Measurements from ENCODE around the gene TMEM270.
"Not testable (repeated sequence)": the region's sequence is repeated elsewhere in the genome, so short reads cannot be mapped to it uniquely, and the experiment has no call there.

The TMEM270 gene

DNA sequence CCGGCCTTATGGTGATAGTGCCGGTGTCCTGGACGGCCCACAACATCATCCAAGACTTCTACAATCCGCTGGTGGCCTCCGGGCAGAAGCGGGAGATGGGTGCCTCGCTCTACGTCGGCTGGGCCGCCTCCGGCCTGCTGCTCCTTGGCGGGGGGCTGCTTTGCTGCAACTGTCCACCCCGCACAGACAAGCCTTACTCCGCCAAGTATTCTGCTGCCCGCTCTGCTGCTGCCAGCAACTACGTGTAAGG, 29.4 kb upstream of the TMEM270 start:
- no peak for DNase-seq

DNA sequence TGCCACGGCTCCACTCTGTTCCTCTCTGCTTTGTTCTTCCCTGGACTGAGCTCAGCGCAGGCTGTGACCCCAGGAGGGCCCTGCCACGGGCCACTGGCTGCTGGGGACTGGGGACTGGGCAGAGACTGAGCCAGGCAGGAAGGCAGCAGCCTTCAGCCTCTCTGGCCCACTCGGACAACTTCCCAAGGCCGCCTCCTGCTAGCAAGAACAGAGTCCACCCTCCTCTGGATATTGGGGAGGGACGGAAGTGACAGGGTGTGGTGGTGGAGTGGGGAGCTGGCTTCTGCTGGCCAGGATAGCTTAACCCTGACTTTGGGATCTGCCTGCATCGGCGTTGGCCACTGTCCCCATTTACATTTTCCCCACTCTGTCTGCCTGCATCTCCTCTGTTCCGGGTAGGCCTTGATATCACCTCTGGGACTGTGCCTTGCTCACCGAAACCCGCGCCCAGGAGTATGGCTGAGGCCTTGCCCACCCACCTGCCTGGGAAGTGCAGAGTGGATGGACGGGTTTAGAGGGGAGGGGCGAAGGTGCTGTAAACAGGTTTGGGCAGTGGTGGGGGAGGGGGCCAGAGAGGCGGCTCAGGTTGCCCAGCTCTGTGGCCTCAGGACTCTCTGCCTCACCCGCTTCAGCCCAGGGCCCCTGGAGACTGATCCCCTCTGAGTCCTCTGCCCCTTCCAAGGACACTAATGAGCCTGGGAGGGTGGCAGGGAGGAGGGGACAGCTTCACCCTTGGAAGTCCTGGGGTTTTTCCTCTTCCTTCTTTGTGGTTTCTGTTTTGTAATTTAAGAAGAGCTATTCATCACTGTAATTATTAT, 28.9 kb upstream of the TMEM270 start:
- DNase-seq, result no peak

More for the DNA sequence above, 29.4 kb upstream of the TMEM270 start:
- in situ Hi-C loops (cut with MboI; ENCODE audit: low pct_unique_long_range_greater_than_20kb, low sequenced_read_pairs), result no loop called here

DNA sequence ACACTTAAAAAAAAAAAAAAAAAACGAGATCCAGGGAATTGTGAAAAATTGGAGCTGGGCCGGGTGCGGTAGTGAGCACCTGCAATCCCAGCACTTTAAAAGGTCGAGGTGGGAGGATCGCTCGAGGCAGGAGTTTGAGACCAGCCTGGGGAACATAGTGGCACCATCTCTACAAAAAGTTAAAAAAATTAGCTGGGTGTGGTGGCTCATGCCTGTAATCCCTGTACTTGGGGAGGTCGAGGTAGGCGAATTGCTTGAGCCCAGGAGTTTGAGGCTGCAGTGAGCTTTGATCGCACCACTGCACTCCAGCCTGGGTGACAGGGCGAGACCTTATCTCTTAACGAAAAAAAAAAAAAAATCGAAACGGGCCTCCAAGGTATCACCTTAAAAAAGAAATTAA, 28.2 kb upstream of the TMEM270 start:
- in situ Hi-C loops (cut with MboI; ENCODE audit: low pct_unique_long_range_greater_than_20kb, low sequenced_read_pairs), result no loop called here
- DNase-seq, result no peak

More for the DNA sequence above, 28.9 kb upstream of the TMEM270 start:
- in situ Hi-C loops (cut with MboI; ENCODE audit: low pct_unique_long_range_greater_than_20kb, low sequenced_read_pairs), result no loop called here

DNA sequence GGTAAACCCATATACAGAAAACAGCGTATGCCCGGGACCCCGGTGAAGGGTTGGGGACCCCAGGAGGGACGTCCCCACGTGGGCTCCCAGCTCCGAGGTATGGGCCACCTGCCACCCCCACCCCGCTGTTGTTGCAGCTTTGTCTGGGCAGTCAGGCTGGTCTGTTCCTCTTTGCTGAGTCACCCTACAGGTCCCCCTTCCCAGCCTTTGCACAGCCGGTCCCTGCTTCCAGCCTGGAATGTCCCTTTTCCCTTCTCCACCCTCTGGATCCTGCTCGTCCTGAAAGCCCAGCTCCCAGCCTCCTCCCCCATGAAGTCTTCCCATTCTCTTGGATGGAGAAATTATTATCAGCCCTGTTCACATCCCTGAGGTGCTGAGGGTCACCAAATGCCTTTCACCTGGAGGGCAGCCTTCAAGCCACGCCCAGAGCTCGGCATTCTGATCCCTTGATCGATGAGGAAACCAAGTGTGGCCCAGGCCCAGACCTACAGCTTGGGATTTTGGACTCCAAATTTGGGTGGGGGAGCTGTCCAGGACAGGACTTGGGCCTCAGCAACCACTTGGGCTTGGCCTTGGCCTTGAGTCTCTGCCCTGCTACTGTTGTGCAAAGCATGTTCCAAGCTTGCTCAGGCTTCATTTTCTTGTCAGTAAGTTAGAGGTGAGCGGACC, 27.6 kb upstream of the TMEM270 start:
- in situ Hi-C loops (cut with MboI; ENCODE audit: low pct_unique_long_range_greater_than_20kb, low sequenced_read_pairs), result no loop called here
- no peak for DNase-seq

DNA sequence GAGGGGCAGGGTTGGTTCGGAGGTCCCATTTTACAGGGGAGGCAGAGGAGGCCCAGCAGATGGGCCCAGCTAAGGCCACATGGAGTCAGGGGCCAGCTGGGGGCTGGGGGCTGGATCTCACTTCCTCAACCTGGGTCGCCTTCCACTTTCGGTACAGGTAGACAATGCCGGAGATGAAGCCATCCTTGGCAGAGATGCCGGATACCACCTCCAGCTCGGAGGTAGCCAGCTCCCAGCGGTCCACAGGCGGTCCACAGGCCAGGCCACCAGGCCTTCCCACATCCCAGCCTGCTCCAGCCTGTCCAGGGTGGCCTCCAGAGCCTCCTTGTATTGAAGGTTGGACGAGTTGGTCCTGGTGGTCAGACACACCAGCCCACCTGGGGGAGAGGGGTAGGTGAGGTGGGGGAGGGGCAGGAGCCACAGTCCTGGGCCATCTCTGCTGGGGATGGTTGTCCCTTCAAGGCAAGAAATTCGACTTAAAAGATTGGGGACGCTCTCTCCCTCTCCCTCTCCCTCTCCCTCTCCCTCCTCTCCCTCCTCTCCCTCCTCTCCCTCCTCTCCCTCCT, 26.2 kb upstream of the TMEM270 start:
- in situ Hi-C loops (cut with MboI; ENCODE audit: low pct_unique_long_range_greater_than_20kb, low sequenced_read_pairs), result no loop called here

DNA sequence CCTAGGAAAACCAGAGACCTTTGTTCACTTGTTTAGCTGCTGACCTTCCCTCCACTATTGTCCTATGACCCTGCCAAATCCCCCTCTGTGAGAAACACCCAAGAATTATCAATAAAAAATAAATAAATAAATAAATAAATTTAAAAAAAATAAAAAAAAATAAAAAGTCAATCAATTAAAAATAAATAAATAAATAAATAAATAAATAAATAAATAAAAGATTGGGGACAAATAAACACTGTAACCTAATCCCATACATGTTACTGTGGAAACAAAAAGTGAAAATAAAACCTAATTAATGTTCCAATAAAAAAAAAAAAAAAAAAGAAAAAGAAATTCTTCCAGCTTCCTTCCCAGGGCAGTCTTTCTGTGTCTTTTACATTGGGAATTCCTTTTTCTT, 23.8 kb upstream of the TMEM270 start:
- DNase-seq; in situ Hi-C loops (cut with MboI; ENCODE audit: low pct_unique_long_range_greater_than_20kb, low sequenced_read_pairs): not testable (repeated sequence)

More for the DNA sequence above, 26.2 kb upstream of the TMEM270 start:
- DNase-seq, result no peak

DNA sequence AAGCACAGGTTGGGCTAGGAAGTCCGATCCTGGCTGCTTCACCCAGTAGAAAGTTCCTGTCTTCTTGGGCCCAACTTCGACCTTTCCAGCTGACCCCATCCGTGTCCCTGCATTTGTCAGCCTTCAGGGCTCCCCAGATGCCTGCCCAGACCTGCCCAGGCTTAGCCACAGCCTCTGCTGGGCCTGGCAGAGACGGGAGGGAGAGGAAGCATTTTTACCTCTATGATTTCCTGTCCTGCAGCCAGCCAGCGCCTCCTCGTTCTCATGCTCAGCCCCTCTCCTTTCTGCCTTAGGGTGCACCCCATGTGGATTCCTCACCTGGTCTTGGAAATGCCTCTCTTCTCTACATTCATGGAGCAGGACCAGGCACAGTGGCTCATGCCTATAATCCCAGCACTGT, 22.3 kb upstream of the TMEM270 start:
- DNase-seq, result no peak
- in situ Hi-C loops (cut with MboI; ENCODE audit: low pct_unique_long_range_greater_than_20kb, low sequenced_read_pairs), result no loop called here

DNA sequence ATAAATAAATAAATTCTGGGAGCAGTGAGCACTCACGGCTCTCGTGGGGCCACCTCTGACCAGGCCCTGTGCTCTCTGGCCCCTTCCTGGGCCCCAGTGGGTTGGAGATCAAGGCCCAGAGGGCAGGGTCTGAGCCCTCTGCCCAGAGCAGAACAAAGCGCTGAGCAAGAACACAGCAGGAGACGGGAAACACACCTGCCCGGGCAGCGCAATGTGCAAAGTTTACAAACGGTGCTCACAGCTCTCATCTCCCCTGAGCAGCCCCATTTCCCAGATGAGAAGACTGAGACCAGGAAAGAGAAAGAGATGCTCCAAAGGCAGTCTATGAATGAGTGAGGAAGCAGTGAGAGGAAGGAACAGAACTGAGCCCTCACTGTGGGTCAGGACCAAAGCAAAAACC, 21.7 kb upstream of the TMEM270 start:
- no peak for DNase-seq
- in situ Hi-C loops (cut with MboI; ENCODE audit: low pct_unique_long_range_greater_than_20kb, low sequenced_read_pairs), result no loop called here

DNA sequence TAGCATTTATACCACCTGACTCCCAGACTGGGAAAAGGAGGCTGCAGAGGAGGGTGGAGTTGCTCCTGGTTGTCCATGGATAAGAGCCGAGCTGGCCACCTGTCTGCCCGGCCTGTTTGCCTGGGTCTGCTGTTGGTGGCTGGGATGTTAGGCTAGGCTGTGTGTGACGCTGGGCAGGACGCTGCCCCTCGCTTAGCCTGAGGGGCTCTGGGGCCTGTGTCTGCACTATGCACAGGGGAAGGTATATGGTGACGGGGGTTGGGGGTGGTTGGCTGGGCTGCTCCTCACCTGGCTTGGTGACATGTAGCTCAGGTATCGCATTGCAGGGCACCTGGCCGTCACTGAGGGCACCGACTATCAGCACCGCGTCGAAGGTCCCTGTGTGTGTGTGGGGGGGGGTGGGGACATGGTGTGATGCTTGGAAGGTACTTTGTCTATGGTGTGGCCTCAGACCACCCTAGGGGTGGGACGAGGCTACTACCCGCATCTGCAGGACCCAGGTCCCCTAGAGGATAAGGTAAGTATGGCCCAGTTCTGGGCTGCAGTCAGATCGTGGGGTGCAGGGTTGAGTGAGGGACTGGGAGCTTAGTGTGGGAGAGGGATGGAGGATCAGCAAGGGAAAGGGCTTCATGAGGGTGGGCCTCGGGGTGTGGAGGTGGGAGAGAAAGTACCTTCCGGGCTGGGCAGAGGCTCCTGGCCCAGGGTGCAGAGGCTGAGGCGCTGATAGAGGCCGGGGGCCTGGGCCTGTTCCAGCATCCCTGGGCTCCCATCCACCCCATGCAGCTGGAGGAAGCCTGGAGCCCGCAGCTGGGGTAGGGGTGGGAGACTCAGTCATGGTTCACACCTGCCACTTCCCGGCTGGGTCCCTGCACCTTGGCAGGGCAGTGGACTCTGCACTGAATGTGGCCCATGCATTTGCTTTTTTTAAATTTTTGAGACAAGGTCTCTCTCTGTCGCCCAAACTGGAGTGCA, 20.9 kb upstream of the TMEM270 start:
- no peak for DNase-seq
- in situ Hi-C loops (cut with MboI; ENCODE audit: low pct_unique_long_range_greater_than_20kb, low sequenced_read_pairs), result no loop called here

DNA sequence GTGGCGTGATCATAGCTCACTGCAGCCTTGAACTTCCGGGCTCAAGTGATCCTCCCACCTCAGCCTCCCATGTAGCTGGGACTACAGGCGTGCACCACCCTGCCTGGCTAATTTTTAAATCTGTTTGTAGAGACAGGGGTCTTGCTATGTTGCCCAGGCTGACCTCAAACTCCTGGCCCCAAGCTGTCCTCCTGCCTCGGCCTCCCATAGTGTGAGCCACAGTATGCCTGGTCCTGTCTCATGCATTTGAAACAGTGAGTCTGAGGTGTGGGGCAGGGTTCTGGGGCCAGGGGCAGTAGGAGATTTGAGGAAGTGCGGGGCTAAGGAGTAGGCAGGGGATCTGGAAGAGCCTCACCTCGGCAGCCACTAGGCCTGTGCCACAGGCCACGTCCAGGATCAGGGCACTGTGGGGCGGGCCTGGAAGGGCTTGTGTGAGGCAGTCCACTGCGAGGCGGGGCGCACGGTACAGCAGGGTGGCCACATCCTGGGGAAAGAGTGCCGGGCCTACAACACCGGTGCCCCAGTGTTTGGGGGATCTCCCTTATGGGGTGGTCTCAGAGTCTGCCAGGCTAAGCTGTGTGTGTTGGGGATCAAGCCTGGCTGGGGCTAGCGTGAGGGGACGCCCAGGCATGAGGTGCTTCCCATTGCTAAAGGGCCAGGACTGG, 20.1 kb upstream of the TMEM270 start:
- no peak for DNase-seq
- in situ Hi-C loops (cut with MboI; ENCODE audit: low pct_unique_long_range_greater_than_20kb, low sequenced_read_pairs), result no loop called here

DNA sequence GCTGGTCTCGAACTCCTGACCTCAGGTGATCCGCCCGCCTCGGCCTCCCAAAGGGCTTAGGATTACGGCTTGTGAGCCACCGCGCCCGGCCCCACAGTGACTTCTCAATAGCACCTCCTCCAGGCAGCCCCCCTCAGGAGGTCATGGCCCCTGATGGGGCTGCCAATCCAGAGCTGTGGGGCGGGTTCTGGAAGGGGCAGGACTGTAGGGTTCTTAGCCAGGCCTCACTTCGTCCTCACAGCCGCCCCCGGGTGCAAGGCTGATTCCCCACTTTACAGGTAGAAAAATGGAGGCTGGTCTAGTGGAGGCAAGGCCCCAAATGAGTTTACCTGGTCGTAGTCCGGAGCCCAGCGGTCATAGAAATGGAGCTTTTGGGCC, 19.3 kb upstream of the TMEM270 start:
- no peak for DNase-seq
- in situ Hi-C loops (cut with MboI; ENCODE audit: low pct_unique_long_range_greater_than_20kb, low sequenced_read_pairs), result no loop called here

DNA sequence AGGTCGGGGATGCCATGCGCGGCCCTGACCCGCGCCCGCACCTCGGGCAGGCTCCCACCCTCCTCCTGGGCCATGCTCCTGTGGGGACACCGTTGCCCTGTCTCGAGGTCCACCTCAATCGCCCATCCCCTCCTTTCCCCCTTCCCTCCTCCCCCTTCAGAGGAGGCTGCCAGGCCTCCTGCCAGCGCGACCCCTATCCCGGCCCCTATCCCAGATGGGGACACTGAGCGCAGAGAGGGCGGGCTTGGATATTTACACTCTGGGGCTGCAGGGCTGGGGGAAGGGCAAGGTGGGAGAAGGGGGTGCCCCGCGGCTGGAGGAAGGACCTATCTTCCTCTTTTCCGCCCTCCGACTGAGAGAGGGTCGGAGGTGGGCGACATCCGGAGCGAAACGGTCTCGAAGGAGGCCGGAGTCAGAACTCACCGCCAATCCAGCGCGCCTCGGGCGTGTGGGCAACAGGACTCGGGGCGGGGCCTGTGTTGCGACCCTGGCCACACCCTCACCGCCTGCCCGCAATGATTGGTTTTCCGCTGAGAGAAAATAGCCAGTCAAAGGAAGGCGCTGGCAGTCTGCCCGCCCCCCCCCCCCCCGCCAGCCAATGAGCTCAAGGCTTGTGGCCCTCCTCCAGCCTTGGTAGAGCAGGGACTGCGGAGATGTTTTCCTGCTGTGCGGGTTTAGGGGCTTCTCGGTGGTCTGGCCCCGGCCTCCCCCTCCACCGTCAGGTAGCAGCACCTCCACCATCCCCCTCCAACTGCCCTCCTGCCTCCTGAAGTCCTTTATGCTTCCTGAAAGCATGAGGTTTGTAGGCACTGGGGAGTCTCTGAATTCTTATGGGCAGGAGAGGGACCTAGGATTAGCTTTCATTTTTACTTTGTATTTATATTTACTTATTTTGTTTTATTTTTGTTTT, 18.6 kb upstream of the TMEM270 start, which contains the start of gene METTL27:
METTL27 (minus strand) TSS at position 450 of the 910 bp plus-strand sequence; CDS start at position 74, 376 bp downstream.
- in situ Hi-C loops (cut with MboI; ENCODE audit: low pct_unique_long_range_greater_than_20kb, low sequenced_read_pairs), result no loop called here
- peak; percentile 94 for DNase-seq

DNA sequence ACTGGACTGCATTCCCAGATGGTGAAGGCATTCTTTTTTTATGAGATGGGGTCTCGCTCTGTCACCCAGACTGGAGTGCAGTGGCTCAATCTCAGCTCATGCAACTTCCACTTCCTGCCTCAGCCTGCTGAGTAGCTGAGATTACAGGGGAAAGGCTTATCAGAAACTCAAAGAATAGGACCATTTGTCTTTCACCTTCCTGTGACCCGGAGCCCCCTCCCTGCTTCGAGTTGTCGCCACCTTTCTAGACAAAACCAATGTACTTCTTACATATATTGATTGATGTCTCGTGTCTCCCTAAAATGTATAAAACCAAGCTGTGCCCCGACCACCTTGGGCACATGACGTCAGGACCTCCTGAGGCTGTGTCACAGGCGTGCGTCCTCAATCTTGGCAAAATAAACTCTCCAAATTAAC, 16.8 kb upstream of the TMEM270 start:
- in situ Hi-C loops (cut with MboI; ENCODE audit: low pct_unique_long_range_greater_than_20kb, low sequenced_read_pairs), result no loop called here
- no peak for DNase-seq

DNA sequence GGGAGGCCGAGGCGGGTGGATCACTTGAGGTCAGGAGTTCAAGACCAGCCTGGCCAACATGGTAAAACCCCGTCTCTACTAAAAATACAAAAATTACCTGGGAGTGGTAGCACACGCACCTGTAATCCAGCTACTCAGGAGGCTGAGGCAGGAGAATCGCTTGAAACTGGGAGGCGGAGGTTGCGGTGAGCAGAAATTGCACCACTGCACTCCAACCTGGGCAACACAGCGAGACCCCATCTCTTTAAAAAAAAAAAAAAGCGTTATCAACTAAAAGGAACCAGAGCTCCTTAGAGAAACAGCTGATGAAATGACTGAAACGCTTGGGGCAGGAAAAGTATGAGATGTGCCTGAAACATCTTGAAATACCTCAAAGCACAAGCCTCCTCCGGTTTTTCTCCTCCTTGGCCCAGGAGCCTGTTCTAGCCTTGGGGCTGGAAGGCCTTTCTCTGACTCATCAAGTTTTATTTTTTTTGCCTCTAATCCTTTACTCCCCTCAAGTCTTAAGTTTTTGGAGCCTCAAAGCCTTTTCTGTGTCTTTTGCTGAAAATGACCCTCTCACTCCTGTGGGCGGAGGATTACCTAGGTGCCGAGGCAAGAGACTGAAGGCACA, 16.0 kb upstream of the TMEM270 start:
- no peak for DNase-seq
- in situ Hi-C loops (cut with MboI; ENCODE audit: low pct_unique_long_range_greater_than_20kb, low sequenced_read_pairs), result no loop called here

DNA sequence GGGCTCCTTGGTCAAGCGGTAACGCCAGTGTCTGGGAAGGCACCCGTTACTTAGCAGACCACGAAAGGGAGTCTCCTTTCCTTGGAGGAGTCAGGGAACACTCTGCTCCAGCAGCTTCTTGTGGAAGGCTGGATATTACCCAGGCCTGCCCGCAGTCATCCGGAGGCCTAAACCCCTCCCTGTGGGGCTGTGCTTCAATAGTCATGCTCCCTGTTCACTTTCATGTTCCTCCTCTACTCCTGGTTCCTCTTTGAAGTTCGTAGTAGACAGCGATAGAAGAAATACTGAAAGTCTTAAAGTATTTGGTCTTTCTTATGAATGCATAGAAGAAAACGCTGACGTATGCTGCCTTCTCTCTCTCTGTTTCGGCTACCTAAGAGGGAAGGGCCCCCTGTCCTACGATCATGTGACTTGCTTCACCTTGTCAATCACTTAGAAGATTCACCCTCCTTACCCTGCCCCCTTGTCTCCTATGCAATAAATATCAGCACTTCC, 15.2 kb upstream of the TMEM270 start:
- in situ Hi-C loops (cut with MboI; ENCODE audit: low pct_unique_long_range_greater_than_20kb, low sequenced_read_pairs); DNase-seq: not testable (repeated sequence)

DNA sequence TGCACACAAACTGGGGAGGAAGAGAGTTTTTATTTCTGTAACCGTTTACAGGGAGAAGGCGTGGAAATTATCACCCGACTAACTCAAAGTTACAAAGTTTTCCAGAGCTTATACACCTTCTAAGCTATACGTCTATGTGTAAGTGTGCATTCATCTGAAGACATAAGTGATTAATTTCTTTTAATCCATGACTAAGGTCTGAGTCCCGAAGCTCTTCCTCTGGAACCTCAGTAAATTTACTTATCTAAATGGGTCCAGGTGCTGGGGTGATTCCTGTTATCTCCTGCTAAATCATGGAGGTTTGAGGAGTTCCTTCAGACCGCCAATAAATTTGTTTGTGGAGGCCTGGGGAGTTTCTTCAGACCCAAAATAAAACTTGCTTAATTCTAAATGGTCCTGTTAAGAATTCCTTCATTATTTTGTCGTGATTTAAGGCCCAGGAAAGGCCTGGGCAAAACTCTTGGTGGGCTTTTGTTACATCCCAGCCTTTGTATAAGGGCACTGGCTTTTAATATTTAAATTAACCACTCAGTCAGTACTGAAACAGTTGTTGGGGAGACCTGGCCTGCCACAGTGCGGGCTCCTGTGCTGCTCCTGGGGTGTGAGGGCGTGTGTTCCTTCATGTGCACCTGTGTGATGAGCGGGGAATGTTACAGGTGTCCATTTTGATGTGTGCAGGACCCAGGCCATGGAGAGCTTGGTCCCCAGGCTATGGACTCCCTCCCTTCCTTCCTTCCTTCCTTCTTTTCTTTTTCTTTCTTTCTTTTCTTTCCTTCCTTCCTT, 12.8 kb upstream of the TMEM270 start:
- DNase-seq, result no peak
- in situ Hi-C loops (cut with MboI; ENCODE audit: low pct_unique_long_range_greater_than_20kb, low sequenced_read_pairs), result no loop called here

DNA sequence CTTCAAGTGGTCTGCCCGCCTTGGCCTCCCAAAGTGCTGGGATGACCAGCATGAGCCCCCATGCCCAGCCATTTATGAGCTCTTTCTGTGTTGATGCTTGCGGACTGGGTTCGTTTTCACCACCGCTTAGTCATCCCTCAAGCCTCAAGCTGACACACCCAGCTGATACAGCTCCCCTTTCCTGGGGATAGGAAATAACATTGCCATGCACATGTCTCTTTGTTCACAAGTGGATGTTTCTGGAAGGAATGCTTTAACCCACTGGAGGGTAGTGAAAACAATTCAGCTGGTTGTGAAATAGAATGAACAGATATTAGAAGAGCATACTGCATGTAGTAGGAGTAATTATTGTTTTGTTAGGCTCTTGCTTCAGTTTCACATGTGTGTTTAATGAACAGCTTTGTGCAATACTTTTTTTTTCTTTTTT, 10.2 kb upstream of the TMEM270 start:
- in situ Hi-C loops (cut with MboI; ENCODE audit: low pct_unique_long_range_greater_than_20kb, low sequenced_read_pairs), result loop anchor here (25.0 kb wide), 1 partner anchor 337 kb away; no protein-coding TSS in a partner anchor
- DNase-seq, result no peak

All from KBM-7 (cell line).